Body of pancreas (tissue), 4 donors: ENCODE measurements around the gene RBM4. TPM values are rescaled to one million over a fixed set of nuclear protein-coding genes. Genes with fewer than 3 reads are reported as not detected.

Experiments used
- ATAC-seq: fragments of 150-250 bp; one replicate; pipeline ENCODE4 v1.9.1; 2016
- DNase-seq, 4 donors: peaks; one replicate each; pipeline ENCODE4 v3.0.0-alpha.2; 2019
- H3K27ac ChIP-seq, 4 donors: fragments of 200-600 bp; sonication (generic); 1 replicate in 3 of 4; 2 replicates in 1 of 4; pipeline versions ENCODE4 v1.5.1 to v1.6.1; 2016 to 2019; ENCODE audit warnings: mild to moderate bottlenecking in 1 of 4, mixed read lengths in 1 of 4, moderate library complexity in 1 of 4
- H3K27me3 ChIP-seq, 2 donors: fragments of 200-600 bp; sonication (generic); one replicate each; pipeline ENCODE4 v1.6.0; 2016; ENCODE audit warnings: mild to moderate bottlenecking in 1 of 2
- H3K36me3 ChIP-seq, 2 donors: fragments of 200-600 bp; sonication (generic); replicated peaks in 1 of 2; 2 replicates each; pipeline ENCODE4 v1.5.1; 2016; ENCODE audit warnings: low read depth in 2 of 2; ENCODE audit not compliant: insufficient read depth in 1 of 2
- H3K4me1 ChIP-seq: fragments of 200-600 bp; sonication (generic); one replicate; pipeline ENCODE4 v1.6.0; 2016
- H3K4me3 ChIP-seq, 2 donors: fragments of 200-600 bp; sonication (generic); 1 replicate in 1 of 2; 2 replicates in 1 of 2; pipeline ENCODE4 v1.5.1; 2016 to 2019
- H3K9me3 ChIP-seq, 3 donors: fragments of 200-600 bp; sonication (generic); 1 replicate in 2 of 3; 2 replicates in 1 of 3; pipeline ENCODE4 v1.5.1; 2016
- POLR2A ChIP-seq, 3 donors: fragments of 450-650 bp; IDR thresholded peaks; one replicate each; pipeline ENCODE4 v1.6.1; 2016; ENCODE audit warnings: antibody characterized with exemption in 3 of 3, mild to moderate bottlenecking in 2 of 3
- WGBS, 2 donors: methylation state at CpG; one replicate each; pipeline ENCODE4 v1.1.5; 2017; 5-methylcytosine and 5-hydroxymethylcytosine counted together
- intact Hi-C: fragments of 100-400 bp; cut with DNase I; formaldehyde crosslinking; loops from one replicate; pipeline ENCODE4 v1.15.1; 2023
- total RNA-seq, 2 donors: library from RNA; depleted of rRNA; stranded (reverse); fragments of >200 nt; gene quantifications; one replicate each; pipeline ENCODE4 v1.1.0, GENCODE V29; 2016
- TF ChIP-seq, protein P1 (sequence below), 7 experiments: fragments of 450-650 bp in 4 of 7; fragments of 200-600 bp in 3 of 7; sonication (generic) in 3 of 7; IDR thresholded peaks; one replicate each; pipeline ENCODE4 v1.5.1; 2016 to 2019; ENCODE audit warnings: antibody characterized with exemption in 7 of 7

The RBM4 gene
- total RNA-seq, 2 donors from 2014 or later, result 44.2 to 71.1 TPM

DNA sequence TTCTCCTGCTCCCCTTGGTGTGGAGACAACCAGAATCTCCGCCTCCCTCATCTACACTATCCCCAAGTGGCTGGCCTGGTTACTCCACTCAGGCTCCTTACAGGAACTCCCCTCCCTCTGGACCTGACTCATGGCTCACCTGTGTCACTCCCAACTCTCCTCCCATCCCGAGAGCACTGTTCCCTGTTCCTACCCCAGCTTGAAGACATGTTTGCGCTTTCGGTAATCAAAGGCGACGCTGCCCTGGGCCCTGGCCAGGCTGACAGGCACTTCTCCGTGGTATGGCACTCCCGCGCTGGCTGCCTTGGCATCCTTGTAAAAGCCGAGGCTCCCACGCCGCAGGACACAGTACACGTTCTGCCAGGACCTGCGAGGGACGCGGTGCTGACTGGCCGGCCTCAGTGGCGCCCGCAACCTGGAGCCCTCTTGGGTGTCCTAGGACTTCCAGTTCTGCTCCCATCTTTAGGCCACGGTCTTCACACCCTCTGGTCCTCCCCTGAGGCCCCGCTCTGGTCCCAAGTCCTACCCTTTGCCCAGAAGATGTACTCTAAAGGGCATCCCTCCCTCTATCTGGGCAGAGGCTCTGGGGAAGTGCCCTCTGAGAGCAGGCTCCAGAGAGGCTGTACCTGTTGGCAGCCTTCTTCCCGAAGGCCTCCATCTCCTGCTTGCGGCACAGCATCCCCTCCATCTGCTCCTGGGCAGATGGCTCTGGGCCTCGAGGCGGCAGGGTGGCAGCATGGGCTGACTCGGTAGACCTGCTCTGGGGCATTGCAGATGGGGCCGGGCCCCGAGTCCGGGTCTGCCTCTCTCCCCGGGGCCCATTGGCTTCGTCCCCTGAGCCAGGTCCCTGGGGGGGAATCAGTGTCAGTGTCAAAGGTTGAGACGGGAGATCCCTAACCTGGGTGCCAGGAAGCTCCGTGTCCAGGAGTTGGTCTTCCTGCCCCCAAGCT lies 48.6 kb downstream of the RBM4 start:
- no peaks in the 10 kb centered on the region for H3K4me1 ChIP-seq
- 93 to 96% methylated on average over 13 to 26 of the region's 33 CpGs for WGBS, 2 donors
- no peak for ATAC-seq
- H3K27ac ChIP-seq, result no peak overlapping the region
- peaks cover 0 to 2% of the 10 kb centered on the region in 2 donors for H3K36me3 ChIP-seq
- no peaks in the 10 kb centered on the region for H3K9me3 ChIP-seq
- H3K27me3 ChIP-seq, result no peaks in the 10 kb centered on the region
- no peak for DNase-seq
- intact Hi-C loops, result no loop called here
- no peak for TF ChIP-seq POLR2A (IDR thresholded peaks at IDR 0.05)
- TF ChIP-seq, protein P1, sequence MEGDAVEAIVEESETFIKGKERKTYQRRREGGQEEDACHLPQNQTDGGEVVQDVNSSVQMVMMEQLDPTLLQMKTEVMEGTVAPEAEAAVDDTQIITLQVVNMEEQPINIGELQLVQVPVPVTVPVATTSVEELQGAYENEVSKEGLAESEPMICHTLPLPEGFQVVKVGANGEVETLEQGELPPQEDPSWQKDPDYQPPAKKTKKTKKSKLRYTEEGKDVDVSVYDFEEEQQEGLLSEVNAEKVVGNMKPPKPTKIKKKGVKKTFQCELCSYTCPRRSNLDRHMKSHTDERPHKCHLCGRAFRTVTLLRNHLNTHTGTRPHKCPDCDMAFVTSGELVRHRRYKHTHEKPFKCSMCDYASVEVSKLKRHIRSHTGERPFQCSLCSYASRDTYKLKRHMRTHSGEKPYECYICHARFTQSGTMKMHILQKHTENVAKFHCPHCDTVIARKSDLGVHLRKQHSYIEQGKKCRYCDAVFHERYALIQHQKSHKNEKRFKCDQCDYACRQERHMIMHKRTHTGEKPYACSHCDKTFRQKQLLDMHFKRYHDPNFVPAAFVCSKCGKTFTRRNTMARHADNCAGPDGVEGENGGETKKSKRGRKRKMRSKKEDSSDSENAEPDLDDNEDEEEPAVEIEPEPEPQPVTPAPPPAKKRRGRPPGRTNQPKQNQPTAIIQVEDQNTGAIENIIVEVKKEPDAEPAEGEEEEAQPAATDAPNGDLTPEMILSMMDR (IDR thresholded peaks at IDR 0.05), result no peak
- H3K4me3 ChIP-seq, result no peak overlapping the region

DNA sequence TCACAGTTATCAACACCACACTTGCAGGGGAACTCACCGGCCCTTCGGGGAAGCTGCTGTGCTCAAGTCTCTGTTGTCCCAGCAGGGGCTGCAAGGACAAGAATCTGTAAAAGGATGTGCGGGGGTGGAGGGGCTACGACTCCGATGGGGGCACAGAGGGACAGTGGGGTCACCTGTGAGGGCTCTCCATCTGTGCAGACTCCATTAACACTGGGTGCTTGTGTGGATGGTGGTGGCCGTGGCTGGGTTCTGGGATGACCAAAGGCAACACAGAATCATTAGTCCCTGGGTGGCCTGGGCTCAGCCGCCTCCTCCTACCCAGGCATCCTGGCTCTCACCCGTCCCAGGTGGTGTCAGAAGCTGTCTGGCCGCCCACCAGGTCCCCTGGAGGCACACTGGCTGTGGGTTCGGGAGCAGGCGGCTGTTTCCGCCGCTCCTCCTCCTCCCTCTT lies 49.4 kb downstream of the RBM4 start:
- Histone ChIP-seq H3K4me3 (no peak overlapping the region), H3K36me3 (peaks cover 0 to 2% of the 10 kb centered on the region in 2 donors), H3K9me3 (no peaks in the 10 kb centered on the region), H3K27ac (no peak overlapping the region), H3K4me1 (no peaks in the 10 kb centered on the region), H3K27me3 (no peaks in the 10 kb centered on the region)
- no peak for DNase-seq
- intact Hi-C loops, result no loop called here
- 89 to 92% methylated on average over 12 to 13 of the region's 13 CpGs for WGBS, 2 donors
- no peak for ATAC-seq
- TF ChIP-seq, protein P1 (IDR thresholded peaks at IDR 0.05), result no peak
- no peak for TF ChIP-seq POLR2A (IDR thresholded peaks at IDR 0.05)

DNA sequence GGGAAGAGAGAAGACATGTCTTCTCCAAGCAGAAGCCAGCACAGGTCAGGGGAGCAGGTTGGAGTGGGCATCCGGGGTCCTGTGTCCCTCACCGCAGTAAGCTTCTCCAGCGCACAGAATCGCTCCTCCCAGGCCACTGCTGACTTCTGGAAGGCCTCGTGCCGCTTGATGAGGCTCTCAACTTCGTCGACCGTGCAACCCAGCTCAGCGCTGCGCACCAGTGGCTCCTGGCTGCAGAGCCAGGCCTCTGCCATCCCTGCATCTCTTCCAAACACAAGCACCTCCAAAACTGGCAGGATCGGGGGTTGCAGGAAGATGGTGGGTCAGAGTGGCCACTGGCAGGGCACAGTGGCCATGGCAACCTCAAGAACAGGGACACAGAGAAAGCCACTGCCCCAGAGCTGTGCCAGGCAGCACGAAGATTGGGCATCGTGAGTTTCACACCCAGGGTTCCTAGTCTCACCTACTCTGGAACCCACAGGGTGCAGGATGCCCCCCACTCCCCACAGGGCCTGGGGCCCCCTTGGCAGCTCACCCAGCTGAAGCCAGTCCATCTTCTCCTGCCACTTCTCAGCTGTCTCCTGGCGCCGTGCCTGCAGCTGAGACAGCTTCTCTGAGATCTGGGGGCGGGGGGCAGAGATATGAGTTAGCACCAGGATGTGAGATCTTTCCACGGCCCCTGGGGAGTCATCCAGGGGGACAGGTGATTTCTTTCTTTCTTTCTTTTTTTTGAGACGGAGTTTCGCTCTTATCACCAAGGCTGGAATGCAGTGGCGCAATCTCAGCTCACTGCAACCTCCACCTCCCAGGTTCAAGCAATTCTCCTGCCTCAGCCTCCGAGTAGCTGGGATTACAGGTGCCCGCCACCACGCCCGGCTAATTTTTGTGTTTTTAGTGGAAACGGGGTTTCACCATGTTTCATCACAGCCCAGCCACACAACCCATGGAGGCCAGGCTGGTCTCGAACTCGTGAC lies 50.3 kb downstream of the RBM4 start:
- no peak for ATAC-seq
- Histone ChIP-seq H3K36me3 (peaks cover 0 to 2% of the 10 kb centered on the region in 2 donors), H3K27ac (no peak overlapping the region), H3K27me3 (no peaks in the 10 kb centered on the region), H3K4me1 (no peaks in the 10 kb centered on the region), H3K9me3 (no peaks in the 10 kb centered on the region), H3K4me3 (no peak overlapping the region)
- DNase-seq, result no peak
- TF ChIP-seq, protein P1 (IDR thresholded peaks at IDR 0.05), result no peak
- TF ChIP-seq POLR2A (IDR thresholded peaks at IDR 0.05), result no peak
- intact Hi-C loops, result no loop called here
- 81 to 87% methylated on average over 21 to 26 of the region's 28 CpGs for WGBS, 2 donors

DNA sequence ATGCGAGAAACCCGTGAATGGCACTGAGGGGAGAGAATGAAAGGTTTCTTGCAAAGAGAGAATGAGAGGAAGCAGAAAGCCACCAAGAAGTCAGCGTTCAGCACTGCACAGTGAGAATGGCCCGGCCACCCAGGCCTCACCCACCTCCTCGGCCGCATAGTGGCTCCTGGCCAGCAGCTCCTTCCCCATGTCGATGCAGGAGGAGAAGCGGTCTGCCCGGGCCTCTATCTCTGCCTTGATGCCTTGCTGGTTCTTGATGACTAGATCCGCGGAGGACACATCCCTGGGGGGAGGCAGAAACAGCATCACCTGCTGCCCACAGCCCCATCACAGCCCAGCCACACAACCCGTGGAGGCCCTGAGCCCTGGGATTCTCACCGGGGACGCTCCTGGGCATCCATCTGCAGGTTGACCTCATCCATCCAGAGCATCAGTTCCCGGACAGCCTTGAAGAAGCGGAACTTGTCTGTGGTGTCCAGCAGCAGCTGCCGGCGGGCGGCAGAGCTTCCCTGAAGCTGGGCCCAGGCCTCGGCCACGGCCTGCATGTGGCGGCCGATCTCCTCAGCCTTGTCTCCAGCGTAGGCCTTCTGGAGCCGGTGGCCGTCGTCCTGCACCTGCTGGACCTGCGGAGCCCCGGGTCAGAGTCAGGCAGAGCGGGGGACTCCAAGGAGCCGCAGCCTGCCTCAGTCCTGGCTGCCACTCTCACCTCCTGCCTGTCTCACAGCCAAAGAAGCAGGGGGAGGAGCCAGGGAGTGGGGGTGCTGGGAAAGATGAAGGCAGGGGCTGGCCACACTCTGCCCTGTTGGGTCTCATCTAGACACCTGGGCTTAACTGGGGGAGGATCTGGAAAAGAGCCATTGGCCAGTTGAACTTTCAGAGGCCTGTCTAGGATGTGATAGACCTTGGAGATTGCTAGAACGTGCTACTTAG lies 51.4 kb downstream of the RBM4 start:
- no peak overlapping the region for H3K4me3 ChIP-seq
- no peak for DNase-seq
- H3K27ac ChIP-seq, result no peak overlapping the region
- no peaks in the 10 kb centered on the region for H3K9me3 ChIP-seq
- H3K4me1 ChIP-seq, result no peaks in the 10 kb centered on the region
- TF ChIP-seq, protein P1 (IDR thresholded peaks at IDR 0.05), result no peak
- no peak for TF ChIP-seq POLR2A (IDR thresholded peaks at IDR 0.05)
- intact Hi-C loops, result no loop called here
- H3K27me3 ChIP-seq, result no peaks in the 10 kb centered on the region
- 89 to 93% methylated on average over 10 to 29 of the region's 32 CpGs for WGBS, 2 donors
- H3K36me3 ChIP-seq, result peaks cover 0 to 2% of the 10 kb centered on the region in 2 donors
- ATAC-seq, result no peak
